HepG2 (cell line): ENCODE measurements around the gene KIF3C. TPM values are rescaled to one million over a fixed set of nuclear protein-coding genes. Genes with fewer than 3 reads are reported as not detected.

Experiments
- AGO2 ChIP-seq: fragments of 200-400 bp; formaldehyde crosslinking; optimal IDR thresholded peaks from 2 replicates; pipeline ENCODE3; 2017; ENCODE audit warnings: mild to moderate bottlenecking, low read depth, low read length, moderate library complexity
- CHCHD3 ChIP-seq: sonication (generic); formaldehyde crosslinking; IDR thresholded peaks from 2 replicates; pipeline ENCODE4 v1.8.0; 2022; ENCODE audit warnings: mild to moderate bottlenecking, missing genetic modification reagents, moderate library complexity
- CTCF ChIP-seq: sonication (generic); formaldehyde crosslinking; IDR thresholded peaks from 2 replicates; pipeline ENCODE4 v1.5.0; 2020; ENCODE audit warnings: mild to moderate bottlenecking, missing genetic modification reagents, moderate library complexity
- E2F2 ChIP-seq: sonication (generic); formaldehyde crosslinking; IDR thresholded peaks from 2 replicates; pipeline ENCODE4 v1.4.0; 2020; ENCODE audit warnings: missing genetic modification reagents, borderline replicate concordance
- ETV6 ChIP-seq: sonication (generic); formaldehyde crosslinking; conservative IDR thresholded peaks from 2 replicates; pipeline ENCODE4 v1.4.0; 2020; ENCODE audit warnings: missing genetic modification reagents
- FOXA3 ChIP-seq: IDR thresholded peaks from 2 replicates; pipeline ENCODE4 v1.6.1; 2016; ENCODE audit warnings: missing genetic modification reagents, missing compliant biosample characterization
- HMGXB4 ChIP-seq, 2 experiments: sonication (generic) in 1 of 2; formaldehyde crosslinking in 1 of 2; IDR thresholded peaks; 2 replicates each; pipeline versions ENCODE4 v1.4.0 to v1.6.1; 2018 to 2020; ENCODE audit warnings: missing genetic modification reagents in 2 of 2, borderline replicate concordance in 1 of 2, low read depth in 1 of 2, mild to moderate bottlenecking in 1 of 2, missing biosample characterization in 1 of 2
- JARID2 ChIP-seq: sonication (generic); formaldehyde crosslinking; IDR thresholded peaks from 2 replicates; pipeline ENCODE4 v1.8.1; 2023; ENCODE audit warnings: missing genetic modification reagents, inconsistent platforms; ENCODE audit not compliant: insufficient replicate concordance
- KMT2B ChIP-seq: IDR thresholded peaks from 2 replicates; pipeline ENCODE4 v1.6.1; 2016; ENCODE audit warnings: missing genetic modification reagents, missing compliant biosample characterization
- MAFF ChIP-seq: IDR thresholded peaks from 2 replicates; pipeline ENCODE4 v1.6.1; 2011; ENCODE audit warnings: low read depth, low read length, improper control_type of control experiment
- RNF219 ChIP-seq: sonication (generic); formaldehyde crosslinking; IDR thresholded peaks from 2 replicates; pipeline ENCODE4 v1.5.0; 2020; ENCODE audit warnings: mild to moderate bottlenecking, missing genetic modification reagents
- SKIL ChIP-seq: sonication (generic); formaldehyde crosslinking; IDR thresholded peaks from 2 replicates; pipeline ENCODE4 v1.8.0; 2022; ENCODE audit warnings: missing genetic modification reagents, mild to moderate bottlenecking, moderate library complexity, borderline replicate concordance
- YEATS4 ChIP-seq: sonication (generic); formaldehyde crosslinking; IDR thresholded peaks from 2 replicates; pipeline ENCODE4 v1.4.0; 2020; ENCODE audit warnings: missing genetic modification reagents, borderline replicate concordance
- ZC3H13 ChIP-seq: sonication (generic); formaldehyde crosslinking; IDR thresholded peaks from 2 replicates; pipeline ENCODE4 v1.8.1; 2023; ENCODE audit warnings: mild to moderate bottlenecking, missing genetic modification reagents, moderate library complexity
- ZNF260 ChIP-seq: sonication (generic); formaldehyde crosslinking; IDR thresholded peaks from 2 replicates; pipeline ENCODE4 v1.4.0; 2020; ENCODE audit warnings: missing genetic modification reagents, low read depth, mild to moderate bottlenecking, borderline replicate concordance
- ZNF496 ChIP-seq: sonication (generic); formaldehyde crosslinking; IDR thresholded peaks from 2 replicates; pipeline ENCODE4 v1.8.1; 2023; ENCODE audit warnings: mild to moderate bottlenecking, moderate library complexity, missing genetic modification reagents; ENCODE audit not compliant: insufficient replicate concordance
- ZNF552 ChIP-seq: sonication (generic); formaldehyde crosslinking; IDR thresholded peaks from 2 replicates; pipeline ENCODE4 v1.9.0; 2022; ENCODE audit warnings: missing genetic modification reagents, mild to moderate bottlenecking, borderline replicate concordance
- ZNF703 ChIP-seq: sonication (generic); formaldehyde crosslinking; IDR thresholded peaks from 2 replicates; pipeline ENCODE4 v1.5.1; 2020; ENCODE audit warnings: missing genetic modification reagents, mild to moderate bottlenecking, moderate library complexity, borderline replicate concordance
- polyA plus RNA-seq, 8 experiments: library from polyadenylated mRNA; depleted of rRNA in 3 of 8; stranded (reverse) in 7 of 8; unstranded in 1 of 8; fragments of >200 nt; fragmentation: Illumina TruSeq in 4 of 8; extraction: Trizol in 4 of 8; gene quantifications; 2 replicates each; pipeline versions ENCODE4 v1.2.1 to v1.2.3, GENCODE V29; 2011 to 2016; ENCODE audit warnings: low read depth in 4 of 8, missing spikeins in 1 of 8, mixed read lengths in 1 of 8; ENCODE audit not compliant: insufficient read depth in 1 of 8
- total RNA-seq, 5 experiments: library from RNA; depleted of rRNA; stranded (reverse); fragments of >200 nt; fragmentation: Illumina TruSeq; extraction: Trizol; gene quantifications; 2 replicates each; pipeline ENCODE4 v1.2.3, GENCODE V29; 2016; ENCODE audit warnings: low read depth in 1 of 5

The KIF3C gene
- total and polyA plus RNA-seq, 2 of the 13 experiments (the other 11 are each of a cell fraction or from before 2014, with no cell fraction given), result 3.6 to 4.9 TPM

- TF ChIP-seq HMGXB4 (CRISPR knock-in tag; IDR thresholded peaks at IDR 0.05; ENCODE audit: borderline replicate concordance in 1 of 2, low read depth in 1 of 2) (peak; percentile 6 to 50; a peak in 3 of 4 replicates), CHCHD3 (CRISPR knock-in tag) (no peak), ZNF496 (no peak), ETV6 (CRISPR knock-in tag) (no peak; the same call in 1 of the 2 replicates), ZNF260 (CRISPR knock-in tag) (no peak), YEATS4 (peak; percentile 65; the same call in 1 of the 2 replicates), JARID2 (CRISPR knock-in tag) (peak; percentile 24), ZNF552 (no peak), CTCF (CRISPR knock-in tag) (no peak), FOXA3 (CRISPR knock-in tag) (peak; percentile 27; the same call in 1 of the 2 replicates), SKIL (CRISPR knock-in tag) (no peak), ZC3H13 (CRISPR knock-in tag) (peak; percentile 87), AGO2 (peak; percentile 96), ZNF703 (CRISPR knock-in tag) (no peak), RNF219 (no peak), E2F2 (CRISPR knock-in tag) (no peak), KMT2B (CRISPR knock-in tag) (peak; percentile 59), MAFF (no peak)
These were observed 104.6 kb downstream of the KIF3C start (continued) for GRCh38 chr2:25877431-25878360.
